Activated T-helper 1 cell treated with anti-CD3 and anti-CD28 coated beads, Interleukin-2, amount 50 U/mL, for 16 hours (primary cell): ENCODE data around the gene ATF3.
A peak's percentile ranks its signal among the peaks of the same experiment; 100 is the strongest.
"Not testable (repeated sequence)": the region's sequence is repeated elsewhere in the genome, so short reads cannot be mapped to it uniquely, and the experiment has no call there.

Source experiments
- DNase-seq, 2 donors: peaks; one replicate each; pipeline ENCODE4 v3.0.0-alpha.2; 2020; ENCODE audit warnings: low read depth in 1 of 2, low spot score in 1 of 2

ATF3 gene

DNA sequence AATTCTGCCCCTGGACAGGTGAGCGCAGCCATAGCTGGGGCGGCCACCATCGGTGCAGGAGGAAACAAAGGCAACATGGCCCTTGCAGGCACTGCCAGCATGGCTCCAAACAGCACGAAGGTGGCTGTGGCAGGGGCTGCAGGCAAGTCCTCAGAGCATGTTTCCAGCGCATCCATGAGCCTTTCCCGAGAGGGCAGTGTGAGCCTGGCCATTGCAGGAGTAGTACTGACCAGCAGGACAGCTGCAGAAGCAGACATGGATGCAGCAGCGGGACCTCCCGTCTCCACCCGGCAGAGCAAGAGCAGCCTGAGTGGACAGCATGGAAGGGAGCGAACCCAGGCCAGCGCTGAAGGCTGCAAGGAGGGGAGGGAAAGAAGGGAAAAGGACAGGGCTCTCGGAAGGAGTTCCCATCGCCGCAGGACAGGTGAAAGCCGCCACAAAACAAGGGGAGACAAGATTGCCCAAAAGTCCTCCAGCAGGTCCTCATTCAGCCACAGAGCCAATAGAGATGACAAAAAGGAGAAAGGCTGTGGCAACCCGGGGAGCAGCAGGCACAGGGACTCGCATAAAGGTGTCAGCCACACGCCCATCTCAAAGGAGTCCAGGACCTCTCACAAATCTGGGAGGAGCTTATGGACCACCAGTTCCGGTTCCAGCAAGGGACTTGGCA is 17.4 kb downstream of the ATF3 start:
- no peak for DNase-seq

DNA sequence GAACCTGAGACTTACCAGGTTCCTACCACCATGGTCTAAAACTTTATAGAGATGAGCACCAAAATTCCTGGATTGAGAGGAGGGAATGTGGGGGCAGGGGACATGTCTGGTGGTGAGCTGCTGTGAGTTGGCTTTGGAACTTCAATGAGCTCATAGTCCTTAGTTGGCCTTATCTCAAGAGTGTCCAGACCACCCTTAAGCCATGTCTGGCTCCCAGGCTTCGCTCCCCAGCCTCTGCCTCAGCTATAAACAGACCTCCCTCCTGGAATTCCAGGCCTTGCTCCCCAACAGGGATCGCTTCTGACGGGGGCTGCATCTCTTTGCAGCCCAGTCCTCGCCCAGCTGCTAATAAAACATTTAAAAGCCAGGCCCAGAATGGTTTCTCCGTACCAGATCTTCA is 19.5 kb downstream of the ATF3 start:
- no peak for DNase-seq

DNA sequence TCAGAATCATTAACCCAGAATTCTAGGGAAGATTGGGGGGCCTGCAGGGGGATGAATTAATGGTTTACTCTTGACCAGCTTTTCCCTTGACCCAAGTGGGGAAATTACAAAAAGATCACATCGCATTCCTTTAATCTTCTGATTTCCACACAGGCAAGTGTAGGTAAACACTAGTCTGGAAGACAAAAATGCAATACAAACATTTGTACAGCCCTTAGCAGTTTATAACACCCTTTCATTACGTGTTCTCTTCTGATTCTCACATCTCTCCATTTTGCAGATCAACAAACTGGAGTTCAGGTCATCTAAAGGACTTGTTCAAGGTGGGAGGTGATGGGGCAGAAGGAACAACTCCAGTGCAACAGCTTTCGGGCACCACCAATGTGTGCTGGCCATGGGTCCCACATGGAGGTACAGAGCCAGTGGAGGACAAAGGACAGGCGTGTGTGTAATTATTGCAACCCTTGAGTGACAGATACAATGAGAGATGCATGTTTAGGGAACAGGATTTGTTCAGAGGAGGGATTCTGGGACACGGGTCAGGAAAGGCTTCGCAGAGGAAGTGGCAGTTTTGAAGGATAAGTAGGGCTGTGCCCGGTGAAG is 20.4 kb downstream of the ATF3 start:
- DNase-seq = no peak

DNA sequence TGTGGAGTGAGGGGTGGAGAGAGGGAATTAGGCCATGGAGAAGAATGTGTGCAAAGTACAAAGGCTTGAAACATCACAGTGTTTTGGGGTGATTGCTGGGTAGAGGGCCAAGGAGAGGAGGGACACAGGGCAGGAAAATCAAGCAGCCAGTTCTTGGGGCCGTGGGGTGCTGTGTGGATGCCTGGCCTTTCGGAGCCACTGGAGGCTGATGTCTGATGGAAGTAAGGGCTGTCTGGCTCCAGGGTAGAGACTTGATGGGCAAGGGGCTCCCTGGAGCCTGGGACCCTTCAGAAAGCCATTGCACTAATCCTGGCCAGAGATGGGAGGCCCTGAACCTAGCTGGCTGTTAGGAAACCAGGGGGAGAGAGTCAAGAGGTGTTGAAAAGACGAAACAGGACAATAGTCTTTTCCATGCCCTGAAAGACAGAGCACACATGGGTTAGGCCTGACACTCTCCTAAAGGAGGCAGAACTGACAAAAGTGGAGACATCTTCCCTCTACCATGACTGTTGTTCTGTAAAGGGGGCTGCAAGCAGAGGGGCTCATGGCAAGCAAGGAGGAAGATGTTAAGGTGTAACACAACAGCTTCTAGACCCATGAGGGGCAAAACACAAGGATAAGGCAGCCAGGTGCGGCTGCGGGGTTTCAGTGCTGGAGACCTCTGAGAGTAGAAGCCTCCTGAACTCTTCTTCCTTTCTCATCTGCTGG is 21.0 kb downstream of the ATF3 start:
- no peak for DNase-seq

DNA sequence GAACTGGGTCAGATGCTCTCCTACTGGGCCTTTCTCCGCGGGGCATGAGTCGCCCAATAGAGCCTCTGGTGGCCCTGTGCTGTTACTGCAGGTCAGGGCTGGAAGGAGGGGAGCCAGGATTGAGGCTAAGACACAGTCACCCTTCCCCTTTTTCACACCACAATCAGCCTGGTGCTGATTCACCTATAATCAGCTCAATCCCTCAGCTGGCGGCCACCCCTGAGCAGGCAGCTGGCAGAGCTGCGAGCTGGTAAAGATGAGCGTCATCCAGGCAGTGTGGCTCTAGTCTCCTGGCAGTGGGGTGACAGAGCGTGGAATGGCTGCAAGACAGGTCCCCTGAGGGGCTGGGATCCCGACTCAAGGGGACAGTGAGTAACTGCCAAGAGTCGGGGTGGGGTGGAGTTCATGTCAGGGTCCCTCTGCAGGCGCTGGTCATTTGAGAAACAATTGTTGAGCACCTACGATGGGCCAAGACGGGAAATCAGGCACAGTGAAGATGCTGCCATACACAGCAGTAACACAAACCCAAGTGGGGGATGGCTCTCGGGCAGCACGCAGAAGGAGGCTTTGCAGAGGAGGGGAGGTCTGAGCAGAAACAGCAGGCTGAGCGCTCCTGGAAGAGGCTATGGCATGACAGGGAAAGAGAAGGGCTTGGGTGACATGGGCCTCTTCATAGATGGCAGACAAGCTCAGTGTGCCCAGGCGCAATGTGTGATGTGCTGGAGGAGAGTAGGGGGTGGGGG is 21.8 kb downstream of the ATF3 start:
- DNase-seq = peak in 1 of 2 donors; percentile 30

DNA sequence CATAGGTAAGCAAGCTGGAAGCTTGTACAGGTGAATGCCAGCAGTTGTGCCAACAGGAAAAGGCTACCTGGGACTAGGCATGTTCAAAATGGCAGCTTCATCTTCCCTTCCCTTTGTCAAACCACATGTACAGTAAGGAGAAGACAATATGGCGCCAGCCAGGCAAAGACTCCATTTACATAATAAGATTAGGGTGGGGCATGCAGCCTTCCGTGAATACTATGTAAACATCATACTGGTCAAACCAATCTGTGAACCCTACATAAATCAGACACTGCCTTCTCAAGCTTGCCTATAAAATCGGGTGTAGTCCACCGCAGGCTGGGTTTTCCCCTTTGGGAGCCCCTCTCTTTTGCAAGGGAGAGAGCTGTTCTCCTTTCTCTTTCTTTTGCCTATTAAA is 24.6 kb downstream of the ATF3 start:
- DNase-seq = no peak

DNA sequence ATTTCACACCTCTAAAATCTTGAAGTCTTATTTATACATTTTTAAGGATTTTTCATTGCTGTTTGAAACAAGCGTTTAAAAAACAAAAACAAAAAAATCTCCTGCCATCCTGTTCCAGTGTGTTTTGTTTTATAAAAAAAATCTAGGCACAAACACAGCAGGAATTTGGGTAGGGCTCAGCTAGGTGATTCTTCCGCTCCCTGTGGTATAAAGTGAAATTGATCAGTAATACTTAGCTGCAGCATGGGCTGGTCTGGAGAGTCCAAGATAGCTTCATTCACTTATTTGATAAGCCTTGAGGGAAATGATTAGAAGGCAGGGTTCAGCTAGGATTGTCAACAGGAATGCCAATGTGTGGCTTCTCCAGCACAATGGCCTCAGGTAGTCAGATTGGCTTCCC is 25.7 kb downstream of the ATF3 start:
- DNase-seq = no peak

DNA sequence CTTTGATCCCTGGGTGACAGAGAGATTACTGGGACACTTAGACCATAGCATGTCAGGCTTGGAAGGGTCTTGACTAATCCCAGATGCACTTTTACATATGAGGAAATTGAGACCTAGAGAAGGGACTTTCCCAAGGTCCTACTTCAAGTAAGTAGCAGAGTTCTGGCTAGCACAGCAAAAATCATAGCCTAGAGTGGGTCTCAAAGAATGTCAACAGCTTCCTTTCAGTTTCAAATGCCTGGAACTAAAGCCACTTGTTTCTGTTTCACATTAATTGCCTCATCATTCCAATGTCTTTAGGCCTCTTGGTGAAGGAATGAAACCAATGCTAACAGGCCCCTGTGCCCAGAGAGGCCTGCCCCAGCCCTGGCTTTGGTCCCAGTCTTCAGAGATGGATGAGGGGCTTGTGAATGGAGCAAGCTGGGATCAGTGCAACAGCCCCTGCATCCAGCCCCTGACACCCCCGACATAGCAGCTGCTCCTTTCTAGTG is 26.6 kb downstream of the ATF3 start:
- DNase-seq = no peak

DNA sequence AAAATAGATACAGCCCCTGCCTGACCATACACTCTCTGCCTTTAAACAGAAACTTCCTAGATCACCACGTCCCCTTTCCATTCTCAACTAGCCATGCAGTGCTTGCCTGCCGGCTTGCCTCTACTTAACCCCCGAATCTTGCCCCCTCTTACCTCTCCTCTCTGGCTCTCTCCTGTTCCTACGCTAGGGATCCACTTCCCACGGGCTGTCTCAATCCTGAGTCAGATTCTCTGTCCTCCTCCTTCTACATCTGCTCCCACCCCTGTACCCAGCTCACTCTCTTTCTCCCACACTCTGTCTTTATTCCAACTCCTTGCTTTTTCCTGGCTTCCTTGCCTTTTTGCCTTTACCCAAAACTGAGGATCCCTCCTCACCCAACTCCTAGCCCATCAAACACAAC is 29.3 kb downstream of the ATF3 start:
- DNase-seq = no peak

DNA sequence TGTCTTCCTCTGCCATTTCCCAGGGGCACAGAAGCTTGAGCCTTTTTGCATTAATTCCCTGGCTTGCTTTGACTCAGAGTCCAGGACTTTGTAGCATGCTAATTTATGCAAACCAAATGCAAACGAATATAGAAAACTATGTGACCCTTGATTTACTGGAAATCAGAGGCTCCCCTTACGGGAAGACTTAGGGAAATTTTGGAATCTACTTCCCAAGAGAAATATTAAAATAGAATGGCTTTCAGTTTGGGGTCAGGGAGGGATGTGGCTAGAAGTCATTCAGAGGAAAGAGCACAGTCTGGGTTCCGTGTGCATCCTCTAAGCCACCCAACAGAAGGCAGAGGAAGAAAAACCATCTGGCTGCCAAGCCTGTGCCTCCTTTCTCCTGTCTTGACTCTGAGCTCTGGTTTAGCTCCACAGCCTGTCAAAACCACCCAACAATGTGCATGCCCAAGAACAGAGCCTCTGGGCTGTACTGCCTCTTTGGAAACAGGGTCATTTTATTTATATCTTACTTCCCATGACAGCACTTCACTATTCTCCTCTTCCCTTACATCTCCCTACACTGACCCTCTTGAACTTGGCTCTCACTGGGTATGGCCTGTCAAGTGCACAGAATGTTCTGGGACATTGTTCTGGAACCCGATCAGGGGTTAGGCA is 30.1 kb downstream of the ATF3 start:
- DNase-seq = no peak

DNA sequence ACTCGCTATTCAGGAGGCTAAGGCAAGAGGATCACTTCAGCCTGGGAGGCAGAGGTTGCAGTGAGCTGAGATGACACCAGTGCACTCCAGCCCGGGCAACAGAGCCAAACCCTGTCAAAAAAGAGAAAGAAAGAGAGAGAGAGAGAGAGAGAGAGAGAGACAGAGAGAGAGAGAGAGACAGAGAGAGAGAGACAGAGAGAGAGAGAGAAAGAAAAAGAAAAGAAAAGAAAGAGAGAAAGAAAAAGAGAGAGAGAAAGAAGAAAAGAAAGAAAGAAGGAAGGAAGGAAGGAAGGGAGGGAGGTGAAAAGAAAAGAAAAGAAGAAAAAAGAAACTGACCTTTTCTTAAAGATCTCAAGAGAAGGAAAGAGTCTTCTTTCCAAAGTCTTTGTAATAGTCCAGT is 31.0 kb downstream of the ATF3 start:
- not testable (repeated sequence) for DNase-seq

DNA sequence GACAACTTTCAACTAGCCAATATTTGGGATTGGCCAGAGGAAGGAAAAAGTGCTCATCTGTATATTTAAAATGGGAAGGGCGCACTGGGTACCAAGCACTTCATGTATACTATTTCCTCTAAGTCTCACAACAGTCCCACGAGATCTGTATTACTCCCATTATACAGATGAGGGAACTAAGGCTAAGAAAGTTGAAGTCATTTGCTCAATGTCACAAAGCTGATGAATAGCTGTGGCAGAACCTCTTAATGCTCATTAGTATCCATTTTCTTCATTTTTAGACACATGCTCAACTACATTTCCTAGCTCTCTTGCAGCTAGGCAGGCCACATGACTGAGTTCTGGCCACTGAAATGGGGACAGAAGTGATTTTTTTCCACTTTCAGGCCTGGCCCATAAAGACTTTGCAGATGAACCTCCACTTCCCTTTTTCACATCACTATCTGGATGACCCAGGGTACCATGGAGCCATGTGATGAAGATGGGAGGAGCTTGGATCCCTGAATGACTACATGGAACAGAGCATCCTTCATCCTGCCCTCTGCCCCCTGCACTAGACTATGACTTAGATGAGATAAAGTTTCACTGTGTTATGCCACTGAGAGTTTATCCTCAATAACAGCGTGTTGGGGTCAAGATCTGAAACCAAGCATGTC is 31.8 kb downstream of the ATF3 start:
- DNase-seq = no peak

DNA sequence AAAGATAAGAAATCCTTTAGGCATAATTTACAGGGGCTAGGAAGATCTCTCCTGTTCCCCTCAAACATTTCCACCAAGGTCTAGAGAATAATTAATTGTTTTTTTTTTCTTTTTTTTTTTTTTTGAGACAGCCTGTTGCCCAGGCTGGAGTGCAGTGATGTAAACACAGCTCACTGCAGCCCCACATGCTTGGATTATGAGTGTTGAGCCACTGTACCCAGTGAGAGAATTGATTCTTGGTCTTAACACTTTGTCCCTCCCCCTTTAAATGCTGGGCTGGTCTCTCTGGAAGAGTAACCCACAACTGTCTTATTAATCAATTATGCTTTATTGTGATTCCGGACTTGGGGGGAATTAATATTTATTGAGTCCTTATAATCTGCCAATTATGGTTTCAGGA is 33.4 kb downstream of the ATF3 start:
- DNase-seq = no peak

DNA sequence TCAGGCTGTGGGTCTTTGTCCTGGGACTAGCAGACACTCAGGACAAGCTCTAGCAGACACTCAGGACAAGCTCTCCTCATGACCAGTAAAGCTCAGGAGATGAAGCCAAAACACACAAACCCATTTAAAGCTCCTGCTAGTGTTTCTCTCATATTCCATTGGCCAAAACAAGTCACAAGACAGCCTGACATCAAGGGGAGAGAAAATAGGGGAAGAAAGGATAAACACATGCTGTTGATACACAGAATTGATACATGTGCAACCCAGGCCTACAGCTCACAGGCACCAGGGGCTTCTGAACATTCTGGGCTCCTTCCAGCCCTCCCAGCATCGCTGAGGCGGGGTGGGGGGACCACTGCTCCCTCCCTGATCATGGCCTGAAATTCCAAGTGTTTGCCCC is 35.3 kb downstream of the ATF3 start:
- no peak for DNase-seq

DNA sequence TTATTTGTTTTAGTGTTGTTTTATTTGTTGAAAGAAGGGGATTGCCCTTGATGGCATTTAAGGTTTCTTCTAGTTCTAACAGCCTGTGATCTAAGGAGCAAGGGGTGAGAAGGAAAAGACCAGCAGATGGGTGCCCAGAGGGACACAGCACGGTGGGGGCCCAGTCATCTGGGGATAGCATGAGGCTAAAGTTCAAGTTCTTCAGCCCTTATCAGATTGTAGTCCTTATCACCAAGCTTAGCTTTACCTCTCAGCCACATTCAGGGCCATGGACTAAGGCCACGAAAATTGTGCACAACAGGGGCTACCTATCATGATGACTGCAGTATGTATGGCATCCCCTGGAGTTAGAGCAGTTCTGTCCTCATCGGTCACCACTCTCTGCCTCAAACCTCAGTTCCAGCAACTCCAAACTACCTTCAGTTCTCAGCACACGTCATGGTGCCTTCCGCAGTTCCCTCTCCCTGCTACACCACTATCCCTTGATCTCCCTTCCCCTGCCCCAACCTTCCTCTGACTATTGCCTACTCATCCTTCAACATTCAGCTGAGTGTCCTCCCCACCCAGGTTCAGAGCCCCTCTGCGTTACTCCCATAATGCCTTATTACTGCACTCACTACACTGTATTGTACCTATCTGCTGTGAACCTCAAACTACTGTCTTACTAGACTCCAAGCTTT is 36.4 kb downstream of the ATF3 start:
- no peak for DNase-seq

DNA sequence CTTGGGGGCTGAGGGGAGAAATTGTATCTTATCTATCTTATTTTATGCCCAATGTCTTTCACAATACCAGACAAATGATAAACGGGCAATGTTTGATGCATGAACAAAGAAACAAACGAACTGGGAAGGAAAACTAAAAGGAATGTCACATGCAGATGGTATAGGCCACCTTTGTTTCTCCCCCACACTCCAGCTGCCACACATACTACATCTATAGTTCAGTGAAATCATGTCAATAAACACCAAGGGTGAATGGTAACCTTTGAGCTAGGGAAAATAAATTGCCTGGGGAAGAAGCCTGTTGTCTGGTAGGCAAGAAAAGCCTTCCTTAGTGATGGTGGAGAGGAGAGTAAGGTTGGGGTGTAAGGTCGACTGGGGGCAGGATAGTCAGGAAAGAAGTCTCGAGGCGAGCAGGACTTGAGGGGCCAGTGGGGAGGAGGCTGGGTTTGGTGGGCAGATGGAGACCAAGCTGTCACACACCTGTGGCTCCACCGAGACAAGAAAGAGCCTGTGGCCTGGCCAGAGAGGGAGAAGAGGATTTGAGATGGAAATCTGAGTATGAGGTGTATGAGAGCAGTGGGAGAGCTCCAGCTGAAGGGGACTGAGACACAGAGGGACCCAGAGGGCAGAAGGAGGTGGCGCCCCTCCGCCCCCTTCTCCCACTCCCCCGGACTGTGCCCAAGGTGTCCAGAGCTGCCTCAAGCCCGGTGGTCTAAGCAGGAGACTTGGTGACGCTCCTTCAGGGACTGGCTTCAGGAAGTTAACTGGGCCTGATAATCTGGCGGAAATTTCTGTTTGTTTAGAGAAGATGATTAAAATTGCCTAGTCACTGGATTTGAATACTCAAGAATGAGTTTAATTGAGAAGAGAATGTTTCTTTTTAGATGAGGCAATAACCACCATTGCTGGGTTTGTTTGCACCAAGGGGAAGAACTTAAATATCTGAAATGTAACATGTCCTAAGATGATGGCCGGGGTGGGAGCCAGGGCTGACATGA is 37.3 kb downstream of the ATF3 start:
- DNase-seq = no peak

DNA sequence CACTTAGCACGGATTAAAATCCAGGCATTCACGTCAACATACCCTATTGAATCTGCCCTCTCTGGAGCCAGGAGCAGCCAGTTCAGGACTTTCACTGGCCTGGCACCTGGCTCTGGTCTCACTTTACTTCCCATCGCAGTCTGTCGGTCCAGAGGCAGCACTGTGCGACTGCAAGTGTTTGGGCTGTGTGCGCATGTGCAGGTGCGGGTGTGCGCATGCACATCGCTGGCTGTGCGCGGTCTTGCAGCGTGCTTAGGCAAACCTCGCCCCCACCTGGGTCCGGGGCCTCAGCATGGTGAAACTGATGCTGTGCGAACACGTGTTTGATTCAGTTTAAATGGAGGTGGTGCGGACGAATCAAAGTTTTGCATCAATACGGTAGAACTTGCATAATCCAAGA is 38.0 kb downstream of the ATF3 start:
- DNase-seq = no peak

DNA sequence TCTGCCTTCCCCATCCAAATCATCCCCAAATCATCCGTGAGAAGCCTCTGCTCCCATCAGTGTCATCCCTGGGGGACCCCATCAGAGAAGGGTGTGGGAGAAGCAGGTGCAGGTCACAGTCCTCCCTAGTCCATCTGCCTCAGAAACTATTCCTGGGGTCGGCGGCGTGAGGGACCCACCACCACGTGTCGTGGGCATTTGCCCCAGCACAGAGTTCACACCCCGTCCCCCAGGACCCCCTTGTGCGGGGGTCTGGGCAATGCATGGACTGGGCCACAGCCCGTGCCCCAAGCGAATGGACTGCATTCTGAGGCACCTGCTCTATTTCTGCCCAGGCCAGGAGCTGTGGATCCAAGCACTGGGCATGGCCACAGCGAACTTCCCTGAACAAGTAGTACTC is 38.4 kb downstream of the ATF3 start:
- no peak for DNase-seq

DNA sequence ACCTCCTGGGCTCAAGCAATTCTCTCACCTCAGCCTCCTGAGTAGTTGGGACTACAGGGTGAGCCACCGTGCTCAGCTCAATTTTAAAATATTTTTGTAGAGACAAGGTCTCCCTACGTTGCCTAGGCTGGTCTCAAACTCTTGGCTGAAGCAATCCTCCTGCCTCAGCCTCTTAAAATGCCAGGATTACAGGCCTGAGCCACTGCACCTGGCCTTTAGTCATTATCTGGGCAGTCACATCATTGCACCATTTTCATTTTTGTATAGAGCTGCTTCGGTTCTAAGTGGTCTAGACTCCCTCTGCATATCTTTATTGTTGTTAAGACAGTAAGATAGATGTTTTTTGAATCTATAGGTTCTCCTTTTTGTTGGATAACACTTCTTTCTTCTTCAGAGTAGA is 39.9 kb downstream of the ATF3 start:
- no peak for DNase-seq
